ENCODE results near the gene ABI3.

DNA sequence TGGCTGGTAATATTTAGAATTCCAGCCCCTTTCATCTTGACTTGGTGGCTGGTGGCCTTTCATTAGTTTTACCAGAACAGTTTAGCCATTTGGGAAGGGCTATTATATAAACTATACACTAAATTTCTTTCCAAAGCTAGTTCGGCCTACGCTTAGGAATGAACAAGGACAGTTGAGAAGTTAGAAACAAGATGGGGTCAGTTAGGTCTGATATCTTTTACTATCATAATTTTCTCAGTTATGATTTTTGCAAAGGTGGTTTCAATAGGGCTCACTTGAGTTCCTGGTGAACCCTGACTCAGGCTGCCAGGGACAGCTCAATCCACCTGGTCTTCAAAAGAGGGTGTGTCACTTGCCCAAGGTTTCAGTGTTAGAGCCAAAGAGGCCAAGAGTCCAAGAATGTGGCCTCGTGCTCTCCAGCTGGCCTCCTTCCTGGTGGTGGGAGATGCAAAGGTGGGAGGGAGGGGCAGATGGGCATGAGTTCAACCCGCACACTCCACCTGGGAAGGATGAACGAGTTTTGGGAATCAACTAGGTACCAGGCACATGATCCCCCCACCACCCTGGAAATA is 24.1 kb downstream of the ABI3 start:
- no peak for TF ChIP-seq POLR2A (IDR thresholded peaks at IDR 0.05)
- TF ChIP-seq, protein P1, sequence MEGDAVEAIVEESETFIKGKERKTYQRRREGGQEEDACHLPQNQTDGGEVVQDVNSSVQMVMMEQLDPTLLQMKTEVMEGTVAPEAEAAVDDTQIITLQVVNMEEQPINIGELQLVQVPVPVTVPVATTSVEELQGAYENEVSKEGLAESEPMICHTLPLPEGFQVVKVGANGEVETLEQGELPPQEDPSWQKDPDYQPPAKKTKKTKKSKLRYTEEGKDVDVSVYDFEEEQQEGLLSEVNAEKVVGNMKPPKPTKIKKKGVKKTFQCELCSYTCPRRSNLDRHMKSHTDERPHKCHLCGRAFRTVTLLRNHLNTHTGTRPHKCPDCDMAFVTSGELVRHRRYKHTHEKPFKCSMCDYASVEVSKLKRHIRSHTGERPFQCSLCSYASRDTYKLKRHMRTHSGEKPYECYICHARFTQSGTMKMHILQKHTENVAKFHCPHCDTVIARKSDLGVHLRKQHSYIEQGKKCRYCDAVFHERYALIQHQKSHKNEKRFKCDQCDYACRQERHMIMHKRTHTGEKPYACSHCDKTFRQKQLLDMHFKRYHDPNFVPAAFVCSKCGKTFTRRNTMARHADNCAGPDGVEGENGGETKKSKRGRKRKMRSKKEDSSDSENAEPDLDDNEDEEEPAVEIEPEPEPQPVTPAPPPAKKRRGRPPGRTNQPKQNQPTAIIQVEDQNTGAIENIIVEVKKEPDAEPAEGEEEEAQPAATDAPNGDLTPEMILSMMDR (IDR thresholded peaks at IDR 0.05), result no peak
